ENCODE data around the gene OR52W1. TPM values are rescaled to one million over a fixed set of nuclear protein-coding genes. Genes with fewer than 3 reads are reported as not detected.

Gene OR52W1
- total and polyA plus RNA-seq, 2 donors (not counting 1 experiment from before 2014, with no cell fraction given): not detected

DNA sequence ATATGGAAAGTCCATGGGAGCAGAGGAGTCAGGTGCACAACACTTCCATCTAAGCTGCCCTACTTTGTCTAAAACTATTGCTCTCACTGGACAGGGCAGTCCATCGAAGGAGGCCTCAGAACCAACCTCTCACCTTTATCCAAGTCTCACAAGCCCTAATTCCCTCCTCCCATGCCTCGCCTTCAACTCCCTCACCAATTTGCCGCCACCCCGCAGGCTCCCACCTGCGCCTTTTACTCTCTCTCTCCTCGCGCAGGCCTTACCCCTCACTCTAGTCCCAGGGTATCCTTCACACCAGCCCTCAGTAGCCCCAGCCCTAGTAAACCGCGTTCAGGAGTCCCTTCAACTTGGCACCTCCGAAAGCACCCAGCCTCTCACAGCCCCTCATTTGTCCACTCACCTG lies 35.0 kb downstream of the OR52W1 start:
- H3K4me3 ChIP-seq (ENCODE audit: control extremely low read depth in 1 of 5, extremely low read depth in 1 of 5, insufficient read depth in 1 of 5, low read depth in 2 of 5, low read length in 4 of 5): peak overlapping the region; percentile 46 to 90 (median 87)
- peak overlapping the region; percentile 99 for H2AFZ ChIP-seq (ENCODE audit: insufficient read depth, low read depth, low read length, poor library complexity, severe bottlenecking)
- Mint-ChIP-seq H3K4me1 (peaks cover 33% of the 10 kb centered on the region), H3K27me3 (no peaks in the 10 kb centered on the region), H3K9me3 (ENCODE audit: insufficient read depth) (no peaks in the 10 kb centered on the region), H3K27ac (peak overlapping the region; percentile 91), H3K4me3 (peak overlapping the region; percentile 98)
- ChIA-PET CTCF (interaction anchor here (1.2 kb wide), 1 partner anchor 119 kb away, joined by 3 read pairs; no protein-coding TSS in a partner anchor), POLR2A (interaction anchor here (1.0 to 1.5 kb wide), 2 partner anchors 156 to 379 kb away, joined by 3 read pairs; partner anchors contain the start of gene SMPD1)
- H3K27ac ChIP-seq (ENCODE audit: low read length in 2 of 2): peak overlapping the region; percentile 69 to 90
- H3K27me3 ChIP-seq (replicated peaks in 1 of 4; ENCODE audit: control extremely low read depth in 1 of 4, control insufficient read depth in 3 of 4, insufficient read depth in 4 of 4, low read length in 3 of 4): peaks cover 0 to 4% (median 0%) of the 10 kb centered on the region in 4 experiments
- ATAC-seq (ENCODE audit: low read depth) (no peak), DNase-seq (no peak)
- peaks cover 0 to 6% of the 10 kb centered on the region in 2 experiments for H3K36me3 ChIP-seq (replicated peaks in 1 of 2; ENCODE audit: control extremely low read depth in 1 of 2, control insufficient read depth in 1 of 2, extremely low read depth in 1 of 2, insufficient read depth in 2 of 2, low read length in 1 of 2)
- TF ChIP-seq, protein P1, sequence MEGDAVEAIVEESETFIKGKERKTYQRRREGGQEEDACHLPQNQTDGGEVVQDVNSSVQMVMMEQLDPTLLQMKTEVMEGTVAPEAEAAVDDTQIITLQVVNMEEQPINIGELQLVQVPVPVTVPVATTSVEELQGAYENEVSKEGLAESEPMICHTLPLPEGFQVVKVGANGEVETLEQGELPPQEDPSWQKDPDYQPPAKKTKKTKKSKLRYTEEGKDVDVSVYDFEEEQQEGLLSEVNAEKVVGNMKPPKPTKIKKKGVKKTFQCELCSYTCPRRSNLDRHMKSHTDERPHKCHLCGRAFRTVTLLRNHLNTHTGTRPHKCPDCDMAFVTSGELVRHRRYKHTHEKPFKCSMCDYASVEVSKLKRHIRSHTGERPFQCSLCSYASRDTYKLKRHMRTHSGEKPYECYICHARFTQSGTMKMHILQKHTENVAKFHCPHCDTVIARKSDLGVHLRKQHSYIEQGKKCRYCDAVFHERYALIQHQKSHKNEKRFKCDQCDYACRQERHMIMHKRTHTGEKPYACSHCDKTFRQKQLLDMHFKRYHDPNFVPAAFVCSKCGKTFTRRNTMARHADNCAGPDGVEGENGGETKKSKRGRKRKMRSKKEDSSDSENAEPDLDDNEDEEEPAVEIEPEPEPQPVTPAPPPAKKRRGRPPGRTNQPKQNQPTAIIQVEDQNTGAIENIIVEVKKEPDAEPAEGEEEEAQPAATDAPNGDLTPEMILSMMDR (IDR thresholded peaks at IDR 0.05): no peak
- TF ChIP-seq EZH2 (IDR thresholded peaks at IDR 0.05; ENCODE audit: borderline replicate concordance, insufficient read depth, low read depth, low read length, poor library complexity, severe bottlenecking): no peak
- peaks cover 10% of the 10 kb centered on the region for H4K20me1 ChIP-seq (ENCODE audit: control insufficient read depth, insufficient read depth, low read length, poor library complexity, severe bottlenecking)
- H3K79me2 ChIP-seq (ENCODE audit: control insufficient read depth, insufficient read depth, low read length): peaks cover 46% of the 10 kb centered on the region
- intact Hi-C loops (cut with micrococcal nuclease): loop anchor here (1.0 to 10.0 kb wide), 10 partner anchors 156 to 1753 kb away; partner anchors contain the start of genes ARFIP2, EIF3F, ILK and MRPL17
- peaks cover 7 to 13% of the 10 kb centered on the region in 2 donors for H3K4me1 ChIP-seq (ENCODE audit: control insufficient read depth in 2 of 2, insufficient read depth in 2 of 2, low read length in 2 of 2)
- H3K9me3 ChIP-seq (ENCODE audit: control extremely low read depth in 1 of 3, control insufficient read depth in 2 of 3, insufficient read depth in 1 of 3, low read length in 2 of 3): no peaks in the 10 kb centered on the region
- peak overlapping the region; percentile 91 for H3K4me2 ChIP-seq (replicated peaks; ENCODE audit: low read depth, low read length, poor library complexity, severe bottlenecking)
- peak overlapping the region; percentile 88 for H3K9ac ChIP-seq (ENCODE audit: low read length)
- 4% methylated on average over 10 of the region's 10 CpGs for WGBS (ENCODE audit: insufficient coverage)
